ENCODE data around the gene CRYBA2. TPM values are rescaled to one million over a fixed set of nuclear protein-coding genes. Genes with fewer than 3 reads are reported as not detected.

Gene CRYBA2
- total and polyA plus RNA-seq, 9 of the 15 experiments (the other 6 are each of a cell fraction or from before 2014, with no cell fraction given), result 0.11 to 1.8 (median 0.62) TPM; not detected in 5

DNA sequence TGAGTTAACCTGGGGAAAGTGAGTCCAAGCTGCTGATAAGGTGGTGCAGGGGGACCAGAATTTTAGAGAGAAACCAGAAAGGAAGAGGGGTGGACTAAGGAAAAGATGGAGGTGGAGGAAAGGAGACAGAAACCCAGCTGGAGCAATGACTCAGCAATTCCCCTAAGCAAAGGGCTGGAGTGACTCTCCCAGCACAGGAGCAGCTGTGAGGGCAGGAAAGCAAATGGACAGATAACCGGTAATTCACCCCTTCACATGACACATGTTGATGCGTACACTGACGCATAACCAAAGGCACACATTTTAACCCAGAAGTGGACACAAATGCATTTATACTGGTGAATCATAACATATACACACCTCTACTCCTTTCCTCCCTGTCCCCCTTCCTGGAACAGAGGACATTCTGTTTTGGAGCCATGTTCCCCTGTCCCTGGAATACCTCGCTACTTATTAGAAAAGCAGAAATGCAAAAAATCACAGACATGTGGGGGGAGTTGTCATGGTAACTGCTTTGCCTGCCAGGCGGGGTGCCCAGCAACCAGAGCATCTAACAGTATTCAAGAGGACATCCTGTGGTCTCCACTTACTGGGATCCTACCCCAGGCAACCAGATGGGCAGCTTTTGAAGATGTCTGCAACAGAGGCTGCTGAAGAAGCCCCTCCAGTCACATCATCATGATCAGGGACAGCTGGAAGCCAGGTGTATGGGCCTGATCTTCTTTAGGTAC lies 29.0 kb downstream of the CRYBA2 start (continued):
- TF ChIP-seq, protein P1, sequence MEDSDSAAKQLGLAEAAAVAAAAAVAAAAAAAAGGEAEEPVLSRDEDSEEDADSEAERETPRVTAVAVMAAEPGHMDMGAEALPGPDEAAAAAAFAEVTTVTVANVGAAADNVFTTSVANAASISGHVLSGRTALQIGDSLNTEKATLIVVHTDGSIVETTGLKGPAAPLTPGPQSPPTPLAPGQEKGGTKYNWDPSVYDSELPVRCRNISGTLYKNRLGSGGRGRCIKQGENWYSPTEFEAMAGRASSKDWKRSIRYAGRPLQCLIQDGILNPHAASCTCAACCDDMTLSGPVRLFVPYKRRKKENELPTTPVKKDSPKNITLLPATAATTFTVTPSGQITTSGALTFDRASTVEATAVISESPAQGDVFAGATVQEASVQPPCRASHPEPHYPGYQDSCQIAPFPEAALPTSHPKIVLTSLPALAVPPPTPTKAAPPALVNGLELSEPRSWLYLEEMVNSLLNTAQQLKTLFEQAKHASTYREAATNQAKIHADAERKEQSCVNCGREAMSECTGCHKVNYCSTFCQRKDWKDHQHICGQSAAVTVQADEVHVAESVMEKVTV (CRISPR knock-in tag; IDR thresholded peaks at IDR 0.05), result no peak
- TF ChIP-seq FUS (optimal IDR thresholded peaks at IDR 0.05; ENCODE audit: low read depth, low read length) (no peak), KLF13 (tag; IDR thresholded peaks at IDR 0.05; ENCODE audit: borderline replicate concordance, low read depth) (no peak), ZNF586 (CRISPR knock-in tag; conservative IDR thresholded peaks at IDR 0.05) (no peak), KDM4B (IDR thresholded peaks at IDR 0.05; ENCODE audit: borderline replicate concordance in 2 of 2, low read depth in 1 of 2) (no peak)
- TF ChIP-seq, protein P2, sequence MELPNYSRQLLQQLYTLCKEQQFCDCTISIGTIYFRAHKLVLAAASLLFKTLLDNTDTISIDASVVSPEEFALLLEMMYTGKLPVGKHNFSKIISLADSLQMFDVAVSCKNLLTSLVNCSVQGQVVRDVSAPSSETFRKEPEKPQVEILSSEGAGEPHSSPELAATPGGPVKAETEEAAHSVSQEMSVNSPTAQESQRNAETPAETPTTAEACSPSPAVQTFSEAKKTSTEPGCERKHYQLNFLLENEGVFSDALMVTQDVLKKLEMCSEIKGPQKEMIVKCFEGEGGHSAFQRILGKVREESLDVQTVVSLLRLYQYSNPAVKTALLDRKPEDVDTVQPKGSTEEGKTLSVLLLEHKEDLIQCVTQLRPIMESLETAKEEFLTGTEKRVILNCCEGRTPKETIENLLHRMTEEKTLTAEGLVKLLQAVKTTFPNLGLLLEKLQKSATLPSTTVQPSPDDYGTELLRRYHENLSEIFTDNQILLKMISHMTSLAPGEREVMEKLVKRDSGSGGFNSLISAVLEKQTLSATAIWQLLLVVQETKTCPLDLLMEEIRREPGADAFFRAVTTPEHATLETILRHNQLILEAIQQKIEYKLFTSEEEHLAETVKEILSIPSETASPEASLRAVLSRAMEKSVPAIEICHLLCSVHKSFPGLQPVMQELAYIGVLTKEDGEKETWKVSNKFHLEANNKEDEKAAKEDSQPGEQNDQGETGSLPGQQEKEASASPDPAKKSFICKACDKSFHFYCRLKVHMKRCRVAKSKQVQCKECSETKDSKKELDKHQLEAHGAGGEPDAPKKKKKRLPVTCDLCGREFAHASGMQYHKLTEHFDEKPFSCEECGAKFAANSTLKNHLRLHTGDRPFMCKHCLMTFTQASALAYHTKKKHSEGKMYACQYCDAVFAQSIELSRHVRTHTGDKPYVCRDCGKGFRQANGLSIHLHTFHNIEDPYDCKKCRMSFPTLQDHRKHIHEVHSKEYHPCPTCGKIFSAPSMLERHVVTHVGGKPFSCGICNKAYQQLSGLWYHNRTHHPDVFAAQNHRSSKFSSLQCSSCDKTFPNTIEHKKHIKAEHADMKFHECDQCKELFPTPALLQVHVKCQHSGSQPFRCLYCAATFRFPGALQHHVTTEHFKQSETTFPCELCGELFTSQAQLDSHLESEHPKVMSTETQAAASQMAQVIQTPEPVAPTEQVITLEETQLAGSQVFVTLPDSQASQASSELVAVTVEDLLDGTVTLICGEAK (IDR thresholded peaks at IDR 0.05), result no peak
- TF ChIP-seq, protein P2 (CRISPR knock-in tag; IDR thresholded peaks at IDR 0.05), result no peak
- TF ChIP-seq, protein P3, sequence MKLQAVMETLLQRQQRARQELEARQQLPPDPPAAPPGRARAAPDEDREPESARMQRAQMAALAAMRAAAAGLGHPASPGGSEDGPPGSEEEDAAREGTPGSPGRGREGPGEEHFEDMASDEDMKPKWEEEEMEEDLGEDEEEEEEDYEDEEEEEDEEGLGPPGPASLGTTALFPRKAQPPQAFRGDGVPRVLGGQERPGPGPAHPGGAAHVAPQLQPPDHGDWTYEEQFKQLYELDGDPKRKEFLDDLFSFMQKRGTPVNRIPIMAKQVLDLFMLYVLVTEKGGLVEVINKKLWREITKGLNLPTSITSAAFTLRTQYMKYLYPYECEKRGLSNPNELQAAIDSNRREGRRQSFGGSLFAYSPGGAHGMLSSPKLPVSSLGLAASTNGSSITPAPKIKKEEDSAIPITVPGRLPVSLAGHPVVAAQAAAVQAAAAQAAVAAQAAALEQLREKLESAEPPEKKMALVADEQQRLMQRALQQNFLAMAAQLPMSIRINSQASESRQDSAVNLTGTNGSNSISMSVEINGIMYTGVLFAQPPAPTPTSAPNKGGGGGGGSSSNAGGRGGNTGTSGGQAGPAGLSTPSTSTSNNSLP (IDR thresholded peaks at IDR 0.05; ENCODE audit: borderline replicate concordance, low read depth, low read length), result no peak
- TF ChIP-seq, protein P4, sequence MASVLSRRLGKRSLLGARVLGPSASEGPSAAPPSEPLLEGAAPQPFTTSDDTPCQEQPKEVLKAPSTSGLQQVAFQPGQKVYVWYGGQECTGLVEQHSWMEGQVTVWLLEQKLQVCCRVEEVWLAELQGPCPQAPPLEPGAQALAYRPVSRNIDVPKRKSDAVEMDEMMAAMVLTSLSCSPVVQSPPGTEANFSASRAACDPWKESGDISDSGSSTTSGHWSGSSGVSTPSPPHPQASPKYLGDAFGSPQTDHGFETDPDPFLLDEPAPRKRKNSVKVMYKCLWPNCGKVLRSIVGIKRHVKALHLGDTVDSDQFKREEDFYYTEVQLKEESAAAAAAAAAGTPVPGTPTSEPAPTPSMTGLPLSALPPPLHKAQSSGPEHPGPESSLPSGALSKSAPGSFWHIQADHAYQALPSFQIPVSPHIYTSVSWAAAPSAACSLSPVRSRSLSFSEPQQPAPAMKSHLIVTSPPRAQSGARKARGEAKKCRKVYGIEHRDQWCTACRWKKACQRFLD (CRISPR knock-in tag; IDR thresholded peaks at IDR 0.05), result no peak
- TF ChIP-seq, protein P5, sequence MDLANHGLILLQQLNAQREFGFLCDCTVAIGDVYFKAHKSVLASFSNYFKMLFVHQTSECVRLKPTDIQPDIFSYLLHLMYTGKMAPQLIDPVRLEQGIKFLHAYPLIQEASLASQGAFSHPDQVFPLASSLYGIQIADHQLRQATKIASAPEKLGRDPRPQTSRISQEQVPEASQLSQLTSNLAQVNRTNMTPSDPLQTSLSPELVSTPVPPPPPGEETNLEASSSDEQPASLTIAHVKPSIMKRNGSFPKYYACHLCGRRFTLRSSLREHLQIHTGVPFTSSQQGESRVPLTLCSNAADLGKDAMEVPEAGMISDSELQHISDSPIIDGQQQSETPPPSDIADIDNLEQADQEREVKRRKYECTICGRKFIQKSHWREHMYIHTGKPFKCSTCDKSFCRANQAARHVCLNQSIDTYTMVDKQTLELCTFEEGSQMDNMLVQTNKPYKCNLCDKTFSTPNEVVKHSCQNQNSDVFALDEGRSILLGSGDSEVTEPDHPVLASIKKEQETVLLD (IDR thresholded peaks at IDR 0.05), result no peak

All from K562 (cell line).